Parathyroid adenoma (tissue), 2 donors: ENCODE results near the gene CDH8.

ENCODE experiments used
- H2AFZ ChIP-seq: fragments of 300-600 bp; sonication (generic); one replicate; pipeline ENCODE4 v1.7.0; 2017; ENCODE audit warnings: antibody characterized with exemption, mild to moderate bottlenecking
- H3K27ac ChIP-seq: fragments of 300-600 bp; sonication (generic); one replicate; pipeline ENCODE4 v1.7.0; 2017
- H3K27me3 ChIP-seq: fragments of 300-600 bp; sonication (generic); one replicate; pipeline ENCODE4 v1.7.0; 2017; ENCODE audit warnings: low read length; ENCODE audit not compliant: control insufficient read depth, insufficient read depth
- H3K36me3 ChIP-seq: fragments of 300-600 bp; sonication (generic); one replicate; pipeline ENCODE4 v1.7.0; 2017; ENCODE audit warnings: low read length; ENCODE audit not compliant: control insufficient read depth, insufficient read depth
- H3K4me1 ChIP-seq: fragments of 300-600 bp; sonication (generic); one replicate; pipeline ENCODE4 v1.7.0; 2017; ENCODE audit warnings: control low read depth
- H3K4me2 ChIP-seq: fragments of 300-600 bp; sonication (generic); one replicate; pipeline ENCODE4 v1.7.0; 2017; ENCODE audit warnings: low read length
- H3K4me3 ChIP-seq: fragments of 300-600 bp; sonication (generic); one replicate; pipeline ENCODE4 v1.7.0; 2017; ENCODE audit warnings: low read depth, low read length
- H3K79me2 ChIP-seq: fragments of 300-600 bp; sonication (generic); one replicate; pipeline ENCODE4 v1.7.0; 2017; ENCODE audit warnings: control low read depth
- H3K9ac ChIP-seq: fragments of 300-600 bp; sonication (generic); one replicate; pipeline ENCODE4 v1.7.0; 2017; ENCODE audit warnings: mild to moderate bottlenecking
- H3K9me3 ChIP-seq: fragments of 300-600 bp; sonication (generic); one replicate; pipeline ENCODE4 v1.7.0; 2017; ENCODE audit warnings: low read length; ENCODE audit not compliant: control insufficient read depth
- TF ChIP-seq, protein P1 (sequence below): fragments of 300-600 bp; sonication (generic); IDR thresholded peaks from one replicate; pipeline ENCODE4 v1.7.0; 2017; ENCODE audit warnings: antibody characterized with exemption, mild to moderate bottlenecking
- donor health status: primary hyperparathyroidism.

Gene CDH8

DNA sequence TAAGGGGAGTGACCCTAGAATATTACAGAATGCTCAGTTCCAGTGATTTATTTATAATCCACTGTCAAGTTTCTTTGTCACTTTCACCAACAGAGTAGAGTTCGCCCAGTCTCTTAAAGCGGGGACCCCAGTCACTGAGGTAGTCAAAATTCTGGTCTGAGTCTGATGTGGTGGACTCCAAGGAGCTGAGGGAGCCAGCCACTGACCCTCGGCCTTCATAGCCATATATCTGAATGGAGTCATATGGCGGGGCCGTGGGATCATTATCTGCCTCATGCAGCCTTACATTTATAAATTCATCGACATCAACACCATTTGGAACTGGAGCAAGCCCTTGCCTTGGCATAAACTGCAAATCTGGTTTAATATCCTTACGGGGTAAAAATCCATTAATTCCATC is 382.7 kb downstream of the CDH8 start:
- H3K4me1 ChIP-seq: no peaks in the 10 kb centered on the region
- no peaks in the 10 kb centered on the region for H3K79me2 ChIP-seq
- no peak overlapping the region for H3K4me2 ChIP-seq
- H2AFZ ChIP-seq: no peak overlapping the region
- no peaks in the 10 kb centered on the region for H3K36me3 ChIP-seq
- no peak overlapping the region for H3K27ac ChIP-seq
- TF ChIP-seq, protein P1, sequence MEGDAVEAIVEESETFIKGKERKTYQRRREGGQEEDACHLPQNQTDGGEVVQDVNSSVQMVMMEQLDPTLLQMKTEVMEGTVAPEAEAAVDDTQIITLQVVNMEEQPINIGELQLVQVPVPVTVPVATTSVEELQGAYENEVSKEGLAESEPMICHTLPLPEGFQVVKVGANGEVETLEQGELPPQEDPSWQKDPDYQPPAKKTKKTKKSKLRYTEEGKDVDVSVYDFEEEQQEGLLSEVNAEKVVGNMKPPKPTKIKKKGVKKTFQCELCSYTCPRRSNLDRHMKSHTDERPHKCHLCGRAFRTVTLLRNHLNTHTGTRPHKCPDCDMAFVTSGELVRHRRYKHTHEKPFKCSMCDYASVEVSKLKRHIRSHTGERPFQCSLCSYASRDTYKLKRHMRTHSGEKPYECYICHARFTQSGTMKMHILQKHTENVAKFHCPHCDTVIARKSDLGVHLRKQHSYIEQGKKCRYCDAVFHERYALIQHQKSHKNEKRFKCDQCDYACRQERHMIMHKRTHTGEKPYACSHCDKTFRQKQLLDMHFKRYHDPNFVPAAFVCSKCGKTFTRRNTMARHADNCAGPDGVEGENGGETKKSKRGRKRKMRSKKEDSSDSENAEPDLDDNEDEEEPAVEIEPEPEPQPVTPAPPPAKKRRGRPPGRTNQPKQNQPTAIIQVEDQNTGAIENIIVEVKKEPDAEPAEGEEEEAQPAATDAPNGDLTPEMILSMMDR: no peak
- no peaks in the 10 kb centered on the region for H3K27me3 ChIP-seq
- no peak overlapping the region for H3K4me3 ChIP-seq
- no peaks in the 10 kb centered on the region for H3K9me3 ChIP-seq
- H3K9ac ChIP-seq: no peak overlapping the region

DNA sequence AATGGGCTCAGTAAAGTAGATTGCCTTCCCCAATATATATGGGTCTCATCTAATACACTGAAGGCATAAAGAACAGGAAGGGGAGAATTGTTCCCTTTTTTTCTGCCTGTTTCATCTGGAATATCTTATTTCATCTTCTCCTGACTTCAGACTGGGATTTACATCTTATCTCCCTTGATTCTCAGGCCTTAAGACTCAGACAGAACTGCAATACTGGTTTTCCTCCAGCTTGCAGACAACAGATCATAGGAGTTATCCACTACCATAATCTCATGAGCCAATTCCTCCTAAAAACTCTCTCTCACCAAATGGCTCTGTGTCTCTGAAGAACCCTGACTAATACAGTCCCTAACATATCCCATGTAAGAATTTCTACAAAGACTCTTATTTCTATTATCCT is 390.7 kb downstream of the CDH8 start:
- TF ChIP-seq, protein P1: no peak
- Histone ChIP-seq H3K27ac (no peak overlapping the region), H3K9me3 (no peaks in the 10 kb centered on the region), H3K36me3 (no peaks in the 10 kb centered on the region), H3K27me3 (no peaks in the 10 kb centered on the region), H3K4me3 (no peak overlapping the region), H2AFZ (no peak overlapping the region), H3K4me1 (no peaks in the 10 kb centered on the region), H3K79me2 (no peaks in the 10 kb centered on the region), H3K4me2 (no peak overlapping the region), H3K9ac (no peak overlapping the region)

DNA sequence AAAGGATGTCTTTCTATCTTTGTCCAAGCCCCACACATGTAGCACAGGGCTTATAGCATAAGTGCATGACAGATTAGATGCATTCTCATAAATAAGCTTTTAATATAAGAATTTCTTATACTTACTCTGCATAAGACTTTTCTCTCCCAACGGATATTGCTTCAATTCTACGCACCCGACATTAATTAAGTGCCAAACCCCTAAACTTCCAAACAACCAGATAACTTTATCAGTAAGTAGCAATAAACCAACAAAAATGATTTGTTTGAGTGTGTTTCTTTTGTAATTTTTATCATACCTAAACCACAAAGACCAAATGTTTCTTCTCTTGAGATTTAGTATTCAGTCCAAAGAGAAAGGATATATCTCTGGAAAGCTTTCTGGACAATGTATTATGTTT is 391.5 kb downstream of the CDH8 start:
- no peak overlapping the region for H2AFZ ChIP-seq
- no peaks in the 10 kb centered on the region for H3K79me2 ChIP-seq
- H3K4me2 ChIP-seq: no peak overlapping the region
- no peak overlapping the region for H3K27ac ChIP-seq
- no peaks in the 10 kb centered on the region for H3K27me3 ChIP-seq
- TF ChIP-seq, protein P1: no peak
- H3K4me3 ChIP-seq: no peak overlapping the region
- no peaks in the 10 kb centered on the region for H3K4me1 ChIP-seq
- no peaks in the 10 kb centered on the region for H3K36me3 ChIP-seq
- H3K9ac ChIP-seq: no peak overlapping the region
- no peaks in the 10 kb centered on the region for H3K9me3 ChIP-seq

DNA sequence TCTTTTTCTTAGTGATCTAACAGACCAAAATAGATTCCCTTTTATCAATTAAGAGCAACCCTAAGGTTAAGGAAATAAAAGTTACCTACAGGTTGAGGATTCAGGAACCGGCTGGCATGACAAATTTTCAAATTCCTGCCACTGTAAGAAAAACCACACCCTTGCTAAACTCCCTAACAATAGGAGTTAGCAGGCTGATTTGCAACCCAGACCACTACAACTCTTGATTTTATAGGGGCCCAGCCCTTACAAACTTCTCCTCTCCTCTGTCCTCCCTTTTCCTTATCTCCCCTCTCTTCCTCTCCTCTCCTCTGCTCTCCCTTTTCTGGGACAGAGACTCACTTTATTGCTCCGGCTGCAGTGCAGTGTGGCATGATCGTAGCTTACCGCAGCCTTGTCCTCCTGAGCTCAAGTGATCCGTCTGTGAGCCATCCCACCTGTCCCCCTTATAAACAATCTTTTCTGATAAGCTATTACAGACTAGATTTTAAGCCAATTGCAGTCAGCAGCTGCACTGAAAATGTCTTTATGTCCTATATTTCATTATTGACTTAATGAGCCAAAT is 418.9 kb downstream of the CDH8 start:
- no peak overlapping the region for H3K4me3 ChIP-seq
- no peak overlapping the region for H2AFZ ChIP-seq

DNA sequence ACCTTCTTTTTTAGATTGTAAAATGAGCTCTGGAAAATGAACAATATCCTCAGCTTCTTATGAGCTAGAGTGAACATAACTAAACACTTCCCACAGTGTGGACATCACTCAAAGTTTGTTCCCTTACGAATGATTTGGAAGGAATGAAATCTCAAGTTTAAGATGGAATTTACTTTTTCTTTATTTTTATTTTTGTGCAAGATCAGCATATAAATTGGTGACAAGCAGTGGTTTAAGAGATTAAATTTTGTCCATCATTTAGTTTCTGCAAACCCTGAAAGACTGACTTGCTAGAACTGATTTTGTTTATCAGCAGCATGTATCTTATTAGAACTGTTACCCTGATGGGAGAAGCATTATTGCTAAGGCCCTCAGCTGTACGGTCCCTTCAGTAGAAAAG is 420.1 kb downstream of the CDH8 start:
- Histone ChIP-seq H3K9me3 (no peaks in the 10 kb centered on the region), H3K4me1 (no peaks in the 10 kb centered on the region), H2AFZ (no peak overlapping the region), H3K4me3 (no peak overlapping the region), H3K27me3 (no peaks in the 10 kb centered on the region), H3K9ac (no peak overlapping the region), H3K79me2 (no peaks in the 10 kb centered on the region), H3K4me2 (no peak overlapping the region), H3K36me3 (no peaks in the 10 kb centered on the region), H3K27ac (no peak overlapping the region)
- TF ChIP-seq, protein P1: no peak

More for the DNA sequence above, 418.9 kb downstream of the CDH8 start:
- TF ChIP-seq, protein P1: no peak
- H3K27ac ChIP-seq: no peak overlapping the region
- no peaks in the 10 kb centered on the region for H3K79me2 ChIP-seq
- no peak overlapping the region for H3K9ac ChIP-seq
- H3K4me2 ChIP-seq: no peak overlapping the region
- H3K4me1 ChIP-seq: no peaks in the 10 kb centered on the region
- no peaks in the 10 kb centered on the region for H3K36me3 ChIP-seq
- H3K9me3 ChIP-seq: no peaks in the 10 kb centered on the region
- H3K27me3 ChIP-seq: no peaks in the 10 kb centered on the region
